GM21360 (cell line): Measurements from ENCODE around the gene RSBN1.
"Not testable (repeated sequence)": the region's sequence is repeated elsewhere in the genome, so short reads cannot be mapped to it uniquely, and the experiment has no call there.

ENCODE experiments used
- ATAC-seq: cut with Tn5 transposase; IDR thresholded peaks from one replicate; pipeline ENCODE4 v1.9.1; 2021; ENCODE audit warnings: mild to moderate bottlenecking, moderate library complexity; ENCODE audit not compliant: unreplicated experiment

RSBN1 gene

GRCh38 chr1:113749402-113749801 is 62.9 kb downstream of the RSBN1 start:
- no peak for ATAC-seq

DNA sequence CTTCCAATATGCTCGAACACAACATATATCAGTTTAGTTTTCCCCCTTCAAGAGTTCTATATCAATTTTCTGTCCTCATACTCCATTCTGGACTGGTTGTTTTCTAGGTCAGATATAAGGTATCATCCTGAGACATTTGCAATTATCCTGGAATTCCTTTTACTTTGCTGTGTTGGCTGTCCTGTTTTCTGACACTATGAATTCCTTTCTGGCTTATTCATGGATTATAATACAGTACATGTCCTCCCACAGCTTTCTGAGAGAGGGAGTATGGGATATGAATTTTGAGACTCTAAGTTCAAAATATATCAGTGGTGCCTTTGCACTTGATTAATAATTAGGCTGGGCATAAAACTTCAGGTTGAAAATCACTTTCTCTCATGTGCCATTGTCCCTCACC is 64.9 kb downstream of the RSBN1 start:
- ATAC-seq, result no peak

- ATAC-seq, result no peak
These were observed 66.9 kb downstream of the RSBN1 start for GRCh38 chr1:113745425-113745824.

DNA sequence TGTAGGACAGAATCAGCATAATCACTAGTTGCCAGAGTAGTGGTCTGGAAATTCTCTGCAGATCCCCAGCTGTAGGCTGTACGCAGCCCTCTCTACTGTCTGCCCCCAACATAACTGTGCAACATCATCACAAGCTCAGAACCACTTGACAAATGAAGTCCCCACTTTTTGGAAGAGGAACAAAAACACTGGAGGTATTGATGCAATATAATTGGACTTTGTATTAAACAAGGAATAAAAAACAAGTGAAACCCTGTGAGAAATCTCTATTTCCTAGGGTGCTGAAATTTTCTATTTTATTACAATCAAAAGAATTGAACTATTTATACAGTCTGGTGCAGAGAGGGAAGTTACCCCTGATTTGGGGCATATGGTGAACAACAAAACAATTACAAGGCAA is 68.2 kb downstream of the RSBN1 start:
- ATAC-seq, result no peak

- ATAC-seq, result no peak
These were observed 69.8 kb downstream of the RSBN1 start for GRCh38 chr1:113742515-113742914.

GRCh38 chr1:113734357-113735055 is 77.8 kb downstream of the RSBN1 start:
- ATAC-seq, result no peak

DNA sequence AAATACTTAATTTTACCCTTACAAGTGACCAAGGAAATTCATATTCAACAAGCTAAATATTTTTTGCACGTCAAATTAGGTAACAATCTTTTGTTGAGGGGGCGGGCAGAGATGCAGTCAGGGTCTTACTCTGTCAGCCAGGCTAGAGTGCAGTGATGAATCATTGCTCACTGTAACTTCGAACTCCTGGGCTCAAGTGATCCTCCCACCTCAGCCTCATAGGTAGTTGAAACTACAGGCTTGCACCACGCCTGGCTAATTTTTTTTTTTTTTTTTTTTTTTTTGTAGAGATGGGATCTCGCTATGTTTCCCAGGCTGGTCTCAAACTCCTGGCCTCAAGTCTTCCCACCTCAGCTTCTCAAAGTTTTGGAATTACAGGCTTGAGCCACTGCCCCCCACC is 79.5 kb downstream of the RSBN1 start:
- ATAC-seq, result no peak

GRCh38 chr1:113721010-113721409 is 91.3 kb downstream of the RSBN1 start:
- ATAC-seq, result no peak

GRCh38 chr1:113718621-113719020 is 93.7 kb downstream of the RSBN1 start:
- not testable (repeated sequence) for ATAC-seq

- not testable (repeated sequence) for ATAC-seq
These were observed 94.8 kb downstream of the RSBN1 start for GRCh38 chr1:113717506-113717905.

DNA sequence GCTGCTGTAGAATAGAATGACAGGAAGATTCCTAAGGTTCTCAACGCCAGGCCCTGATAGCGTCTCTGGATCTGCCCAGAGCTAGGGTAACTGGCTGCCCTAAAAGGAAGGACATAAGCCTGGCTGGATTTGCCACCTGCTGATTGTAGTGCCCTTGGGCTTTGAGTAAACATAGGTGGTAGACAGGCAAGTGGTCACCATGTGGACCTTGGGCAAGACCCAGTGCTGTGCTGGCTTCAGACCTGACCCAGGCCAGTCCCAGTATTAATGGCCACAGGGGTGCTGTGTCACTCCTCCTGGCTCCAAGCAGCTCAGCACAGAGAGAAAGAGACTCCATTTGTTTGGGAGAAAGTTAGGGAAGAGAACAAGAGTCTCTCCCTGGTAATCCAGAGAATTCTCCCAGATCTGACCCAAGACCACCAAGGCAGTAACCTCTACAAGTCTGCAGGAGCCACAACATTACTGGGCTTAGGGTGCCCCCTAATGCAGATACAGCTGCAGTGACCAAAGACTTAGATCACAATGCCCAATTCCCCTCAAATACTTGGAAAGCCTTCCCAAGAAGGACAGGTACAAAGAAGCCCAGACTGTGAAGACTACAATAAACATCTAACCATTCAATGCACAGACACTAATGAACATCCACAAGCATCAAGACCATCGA is 97.5 kb downstream of the RSBN1 start:
- no peak for ATAC-seq
